Measurements from ENCODE around the gene MSTO1.
"Not testable (repeated sequence)": the region's sequence is repeated elsewhere in the genome, so short reads cannot be mapped to it uniquely, and the experiment has no call there.

Gene MSTO1

GRCh38 chr1:155613226-155613625, 3.2 kb downstream of the MSTO1 start:
- DNase-seq (ENCODE audit: low read depth in 2 of 2, low spot score in 1 of 2) = not testable (repeated sequence)

GRCh38 chr1:155622191-155622590, 12.2 kb downstream of the MSTO1 start:
- no peak for DNase-seq (ENCODE audit: low read depth in 2 of 2, low spot score in 1 of 2)

GRCh38 chr1:155623357-155623756, 13.3 kb downstream of the MSTO1 start:
- no peak for DNase-seq (ENCODE audit: low read depth in 2 of 2, low spot score in 1 of 2)

- not testable (repeated sequence) for DNase-seq (ENCODE audit: low read depth in 2 of 2, low spot score in 1 of 2)
These were observed 16.4 kb downstream of the MSTO1 start for GRCh38 chr1:155626428-155626827.

GRCh38 chr1:155636397-155637153, 26.6 kb downstream of the MSTO1 start:
- DNase-seq (ENCODE audit: low read depth in 2 of 2, low spot score in 1 of 2) = no peak

GRCh38 chr1:155640367-155640766, 30.3 kb downstream of the MSTO1 start:
- no peak for DNase-seq (ENCODE audit: low read depth in 2 of 2, low spot score in 1 of 2)

GRCh38 chr1:155642559-155643180, 32.7 kb downstream of the MSTO1 start:
- DNase-seq (ENCODE audit: low read depth in 2 of 2, low spot score in 1 of 2) = not testable (repeated sequence)

- DNase-seq (ENCODE audit: low read depth in 2 of 2, low spot score in 1 of 2) = no peak
These were observed 33.2 kb downstream of the MSTO1 start for GRCh38 chr1:155643230-155643629.

GRCh38 chr1:155645034-155645598, 35.1 kb downstream of the MSTO1 start:
- no peak for DNase-seq (ENCODE audit: low read depth in 2 of 2, low spot score in 1 of 2)

GRCh38 chr1:155645648-155646047, 35.6 kb downstream of the MSTO1 start:
- no peak for DNase-seq (ENCODE audit: low read depth in 2 of 2, low spot score in 1 of 2)

GRCh38 chr1:155646307-155646706, 36.3 kb downstream of the MSTO1 start:
- DNase-seq (ENCODE audit: low read depth in 2 of 2, low spot score in 1 of 2) = no peak

GRCh38 chr1:155648207-155649147, 38.5 kb downstream of the MSTO1 start:
- no peak for DNase-seq (ENCODE audit: low read depth in 2 of 2, low spot score in 1 of 2)

- DNase-seq (ENCODE audit: low read depth in 2 of 2, low spot score in 1 of 2) = no peak
These were observed 39.7 kb downstream of the MSTO1 start for GRCh38 chr1:155649676-155650075.

- DNase-seq (ENCODE audit: low read depth in 2 of 2, low spot score in 1 of 2) = no peak
These were observed 40.3 kb downstream of the MSTO1 start for GRCh38 chr1:155650231-155650757.

GRCh38 chr1:155651861-155652661, 42.0 kb downstream of the MSTO1 start:
- no peak for DNase-seq (ENCODE audit: low read depth in 2 of 2, low spot score in 1 of 2)

GRCh38 chr1:155652951-155653350, 42.9 kb downstream of the MSTO1 start:
- DNase-seq (ENCODE audit: low read depth in 2 of 2, low spot score in 1 of 2) = no peak

GRCh38 chr1:155657463-155657862, 47.4 kb downstream of the MSTO1 start:
- no peak for DNase-seq (ENCODE audit: low read depth in 2 of 2, low spot score in 1 of 2)

- not testable (repeated sequence) for DNase-seq (ENCODE audit: low read depth in 2 of 2, low spot score in 1 of 2)
These were observed 51.2 kb downstream of the MSTO1 start for GRCh38 chr1:155661239-155661638.
